Nephron (organoid): ENCODE measurements around the gene VPS8.

Experiments
- H3K27ac Mint-ChIP-seq, 3 experiments: 2 replicates each; pipeline ENCODE4 v1.8.0; 2020; ENCODE audit warnings: mixed read lengths in 3 of 3, mild to moderate bottlenecking in 2 of 3, moderate library complexity in 1 of 3
- H3K27me3 Mint-ChIP-seq: 2 replicates; pipeline ENCODE4 v1.8.0; 2021; ENCODE audit warnings: low read depth, mild to moderate bottlenecking, moderate library complexity, mixed read lengths
- H3K36me3 Mint-ChIP-seq: 2 replicates; pipeline ENCODE4 v1.8.0; 2020; ENCODE audit warnings: low read depth, mixed read lengths
- H3K4me1 Mint-ChIP-seq: 2 replicates; pipeline ENCODE4 v1.8.0; 2020; ENCODE audit warnings: mixed read lengths
- H3K4me3 Mint-ChIP-seq, 3 experiments: 2 replicates each; pipeline ENCODE4 v1.8.0; 2020; ENCODE audit warnings: mild to moderate bottlenecking in 3 of 3, mixed read lengths in 3 of 3, moderate library complexity in 2 of 3
- H3K9me3 Mint-ChIP-seq: 2 replicates; pipeline ENCODE4 v1.8.0; 2020; ENCODE audit warnings: mixed read lengths
- TF ChIP-seq, protein P1 (sequence below), 3 experiments: fragments of 200-600 bp; sonication (generic); IDR thresholded peaks; one replicate each; pipeline ENCODE4 v1.5.0; 2021; ENCODE audit warnings: antibody characterized with exemption in 3 of 3; ENCODE audit not compliant: unreplicated experiment in 3 of 3

Gene VPS8

DNA sequence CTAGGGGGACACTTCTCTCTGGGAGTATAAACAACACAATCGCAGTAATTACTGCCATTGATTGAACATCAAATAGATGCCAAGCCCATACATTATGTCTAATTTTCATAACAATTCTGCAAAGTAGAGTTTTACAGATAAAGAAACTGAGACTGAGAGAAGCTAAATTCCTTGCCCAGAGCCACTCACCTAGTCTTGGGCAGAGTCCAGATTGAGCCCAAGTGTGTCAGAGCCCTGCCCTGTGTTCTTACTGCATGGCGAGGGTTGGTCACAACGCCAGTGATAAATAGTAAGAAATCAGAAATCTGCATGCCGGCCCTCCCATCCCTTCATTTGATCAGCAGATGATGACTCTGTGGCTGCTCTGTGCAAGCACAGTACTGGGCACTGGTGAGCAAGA, 234.6 kb downstream of the VPS8 start:
- peaks cover 51% of the 10 kb centered on the region for H3K36me3 Mint-ChIP-seq
- no peak overlapping the region for H3K4me3 Mint-ChIP-seq
- TF ChIP-seq, protein P1, sequence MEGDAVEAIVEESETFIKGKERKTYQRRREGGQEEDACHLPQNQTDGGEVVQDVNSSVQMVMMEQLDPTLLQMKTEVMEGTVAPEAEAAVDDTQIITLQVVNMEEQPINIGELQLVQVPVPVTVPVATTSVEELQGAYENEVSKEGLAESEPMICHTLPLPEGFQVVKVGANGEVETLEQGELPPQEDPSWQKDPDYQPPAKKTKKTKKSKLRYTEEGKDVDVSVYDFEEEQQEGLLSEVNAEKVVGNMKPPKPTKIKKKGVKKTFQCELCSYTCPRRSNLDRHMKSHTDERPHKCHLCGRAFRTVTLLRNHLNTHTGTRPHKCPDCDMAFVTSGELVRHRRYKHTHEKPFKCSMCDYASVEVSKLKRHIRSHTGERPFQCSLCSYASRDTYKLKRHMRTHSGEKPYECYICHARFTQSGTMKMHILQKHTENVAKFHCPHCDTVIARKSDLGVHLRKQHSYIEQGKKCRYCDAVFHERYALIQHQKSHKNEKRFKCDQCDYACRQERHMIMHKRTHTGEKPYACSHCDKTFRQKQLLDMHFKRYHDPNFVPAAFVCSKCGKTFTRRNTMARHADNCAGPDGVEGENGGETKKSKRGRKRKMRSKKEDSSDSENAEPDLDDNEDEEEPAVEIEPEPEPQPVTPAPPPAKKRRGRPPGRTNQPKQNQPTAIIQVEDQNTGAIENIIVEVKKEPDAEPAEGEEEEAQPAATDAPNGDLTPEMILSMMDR (IDR thresholded peaks at IDR 0.05; ENCODE audit: unreplicated experiment in 3 of 3), result no peak
- H3K4me1 Mint-ChIP-seq, result peaks cover 21% of the 10 kb centered on the region
- peaks cover 7% of the 10 kb centered on the region for H3K9me3 Mint-ChIP-seq
- no peaks in the 10 kb centered on the region for H3K27me3 Mint-ChIP-seq
- peak overlapping the region; percentile 93 to 97 (median 96) for H3K27ac Mint-ChIP-seq

DNA sequence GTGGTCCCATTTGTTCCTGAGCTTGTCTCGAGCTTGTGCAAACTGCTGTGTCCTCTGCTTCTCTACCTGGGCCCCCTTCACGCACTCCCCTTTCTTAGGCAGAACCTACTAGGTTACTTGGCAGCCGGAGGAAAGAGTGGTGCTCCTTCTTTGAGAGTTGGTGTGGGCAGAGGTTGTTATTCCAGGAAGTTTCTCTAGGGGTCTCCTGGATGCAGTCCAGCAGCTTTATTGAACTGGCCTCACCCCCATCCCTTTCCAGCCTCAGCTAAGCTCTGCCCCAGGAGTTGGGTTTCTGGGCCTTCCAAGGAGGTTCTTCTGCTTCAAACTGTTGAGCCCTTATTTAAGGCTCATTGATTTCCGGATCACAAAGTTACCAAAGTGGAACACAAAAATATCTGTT, 237.7 kb downstream of the VPS8 start:
- no peak overlapping the region for H3K27ac Mint-ChIP-seq

DNA sequence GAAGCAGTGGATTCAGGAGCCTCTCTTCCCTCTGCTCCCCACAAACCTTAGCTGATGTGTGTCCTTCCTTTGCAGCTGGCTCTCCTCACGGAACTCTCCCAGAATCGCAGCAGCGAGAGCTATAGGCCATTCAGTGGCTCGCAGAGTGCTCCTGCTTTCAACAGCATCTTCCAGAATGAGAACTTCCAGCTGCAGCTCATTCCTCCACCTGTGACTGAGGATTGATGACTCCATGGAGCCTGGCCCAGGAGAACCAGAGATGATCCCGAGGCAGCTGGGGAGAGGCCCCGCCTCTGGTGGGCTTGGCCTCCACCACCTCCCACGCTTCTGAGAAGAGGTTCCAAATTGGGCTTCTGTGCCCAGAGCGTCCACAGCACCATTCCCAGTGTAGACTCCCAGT, 239.8 kb downstream of the VPS8 start:
- no peak overlapping the region for H3K4me3 Mint-ChIP-seq
- no peaks in the 10 kb centered on the region for H3K27me3 Mint-ChIP-seq
- no peak overlapping the region for H3K27ac Mint-ChIP-seq
- peaks cover 4% of the 10 kb centered on the region for H3K4me1 Mint-ChIP-seq
- H3K9me3 Mint-ChIP-seq, result peaks cover 12% of the 10 kb centered on the region
- H3K36me3 Mint-ChIP-seq, result peaks cover 90% of the 10 kb centered on the region
- TF ChIP-seq, protein P1 (IDR thresholded peaks at IDR 0.05; ENCODE audit: unreplicated experiment in 3 of 3), result no peak

More for the DNA sequence above, 237.7 kb downstream of the VPS8 start:
- Mint-ChIP-seq H3K4me3 (no peak overlapping the region), H3K9me3 (no peaks in the 10 kb centered on the region), H3K27me3 (no peaks in the 10 kb centered on the region), H3K36me3 (peaks cover 69% of the 10 kb centered on the region), H3K4me1 (peaks cover 18% of the 10 kb centered on the region)
- TF ChIP-seq, protein P1 (IDR thresholded peaks at IDR 0.05; ENCODE audit: unreplicated experiment in 3 of 3), result no peak

DNA sequence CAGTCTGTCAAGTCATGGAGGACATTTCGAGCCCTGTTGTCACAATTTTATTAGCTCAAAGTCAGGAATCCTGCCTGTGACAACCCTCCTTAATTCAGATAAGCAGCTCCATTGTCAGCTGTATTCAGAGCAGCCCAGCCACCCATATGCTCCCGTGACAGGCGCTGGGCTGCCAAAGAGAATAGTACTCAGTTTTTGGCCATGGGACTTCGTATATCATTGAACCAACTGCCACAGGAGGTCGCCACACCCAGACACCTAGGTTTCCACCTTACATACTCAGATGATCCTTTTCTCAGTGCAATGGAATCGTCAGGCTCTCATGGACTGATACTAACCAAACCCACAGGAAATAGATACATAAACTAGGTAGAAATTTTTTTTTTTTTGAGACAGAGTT, 240.7 kb downstream of the VPS8 start:
- no peak overlapping the region for H3K4me3 Mint-ChIP-seq
- no peaks in the 10 kb centered on the region for H3K27me3 Mint-ChIP-seq
- H3K4me1 Mint-ChIP-seq, result no peaks in the 10 kb centered on the region
- peaks cover 92% of the 10 kb centered on the region for H3K36me3 Mint-ChIP-seq
- H3K27ac Mint-ChIP-seq, result no peak overlapping the region
- peaks cover 20% of the 10 kb centered on the region for H3K9me3 Mint-ChIP-seq
- TF ChIP-seq, protein P1 (IDR thresholded peaks at IDR 0.05; ENCODE audit: unreplicated experiment in 3 of 3), result no peak

DNA sequence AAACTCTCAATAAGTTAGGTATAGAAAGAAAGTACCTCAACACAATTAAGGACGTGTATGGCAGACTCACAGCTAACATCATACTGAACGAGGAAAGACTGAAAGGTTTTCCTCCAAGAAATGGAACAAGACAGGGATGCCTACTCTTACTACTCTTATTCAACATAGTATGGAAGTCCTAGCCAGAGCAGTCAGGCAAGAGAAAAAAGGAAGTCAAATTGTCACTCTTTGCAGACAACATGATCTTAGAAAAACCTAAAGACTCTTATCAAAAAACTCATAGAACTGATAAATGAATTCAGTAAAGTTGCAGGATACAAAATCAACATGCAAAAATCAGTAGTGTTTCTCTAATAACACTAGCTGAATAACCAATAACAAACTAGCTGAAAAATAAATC, 244.9 kb downstream of the VPS8 start:
- H3K27ac Mint-ChIP-seq, result no peak overlapping the region
- no peaks in the 10 kb centered on the region for H3K4me1 Mint-ChIP-seq
- peaks cover 69% of the 10 kb centered on the region for H3K36me3 Mint-ChIP-seq
- TF ChIP-seq, protein P1 (IDR thresholded peaks at IDR 0.05; ENCODE audit: unreplicated experiment in 3 of 3), result no peak
- H3K27me3 Mint-ChIP-seq, result no peaks in the 10 kb centered on the region
- peaks cover 44% of the 10 kb centered on the region for H3K9me3 Mint-ChIP-seq
- no peak overlapping the region for H3K4me3 Mint-ChIP-seq

DNA sequence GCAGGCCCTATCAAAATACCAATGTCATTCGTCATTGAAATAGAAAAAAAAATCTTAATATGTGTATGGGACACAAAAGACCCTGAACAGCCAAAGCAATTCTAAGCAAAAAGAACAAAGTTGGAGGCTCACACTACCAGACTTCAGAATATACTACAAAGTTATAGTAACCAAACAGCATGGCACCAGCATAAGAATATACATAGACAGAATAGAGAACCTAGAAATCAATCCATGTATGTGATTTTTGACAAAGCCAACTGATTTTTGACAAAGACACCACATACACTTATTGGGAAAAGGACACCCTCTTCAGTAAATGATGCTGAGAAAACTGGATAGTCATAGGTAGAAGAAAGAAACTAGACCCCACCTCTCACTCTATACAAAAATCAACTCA, 245.9 kb downstream of the VPS8 start:
- H3K27ac Mint-ChIP-seq, result no peak overlapping the region
- no peak overlapping the region for H3K4me3 Mint-ChIP-seq
- TF ChIP-seq, protein P1 (IDR thresholded peaks at IDR 0.05; ENCODE audit: unreplicated experiment in 3 of 3), result no peak
- H3K36me3 Mint-ChIP-seq, result peaks cover 60% of the 10 kb centered on the region
- H3K27me3 Mint-ChIP-seq, result no peaks in the 10 kb centered on the region
- peaks cover 44% of the 10 kb centered on the region for H3K9me3 Mint-ChIP-seq
- no peaks in the 10 kb centered on the region for H3K4me1 Mint-ChIP-seq
